22Rv1 (cell line): ENCODE results near the gene BECN2.

ENCODE experiments used
- ZFX ChIP-seq: fragments of 450-650 bp; IDR thresholded peaks from 2 replicates; pipeline ENCODE4 v1.6.1; 2017; ENCODE audit warnings: antibody characterized with exemption, borderline replicate concordance
- TF ChIP-seq, protein P1 (sequence below): fragments of 450-650 bp; IDR thresholded peaks from 2 replicates; pipeline ENCODE4 v1.5.1; 2017; ENCODE audit warnings: mild to moderate bottlenecking

DNA sequence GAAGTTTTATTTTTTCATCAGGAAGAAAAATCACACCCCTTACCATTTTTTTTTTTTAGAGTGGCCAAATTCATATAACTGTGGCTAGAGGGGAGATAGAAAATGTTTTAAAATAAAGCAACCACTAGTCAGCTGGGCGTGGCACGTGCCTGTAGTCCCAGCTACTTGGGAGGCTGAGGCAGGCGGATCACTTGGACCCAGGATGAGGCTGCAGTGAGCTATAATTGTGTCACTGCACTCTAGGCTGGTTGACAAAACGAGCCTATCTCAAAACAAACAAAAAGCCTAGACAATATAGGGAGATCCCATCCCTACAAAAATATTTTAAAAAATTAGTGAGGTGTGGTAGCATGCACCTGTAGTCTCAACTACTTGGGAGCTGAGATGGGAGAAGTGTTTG is 14.8 kb upstream of the BECN2 start:
- TF ChIP-seq, protein P1, sequence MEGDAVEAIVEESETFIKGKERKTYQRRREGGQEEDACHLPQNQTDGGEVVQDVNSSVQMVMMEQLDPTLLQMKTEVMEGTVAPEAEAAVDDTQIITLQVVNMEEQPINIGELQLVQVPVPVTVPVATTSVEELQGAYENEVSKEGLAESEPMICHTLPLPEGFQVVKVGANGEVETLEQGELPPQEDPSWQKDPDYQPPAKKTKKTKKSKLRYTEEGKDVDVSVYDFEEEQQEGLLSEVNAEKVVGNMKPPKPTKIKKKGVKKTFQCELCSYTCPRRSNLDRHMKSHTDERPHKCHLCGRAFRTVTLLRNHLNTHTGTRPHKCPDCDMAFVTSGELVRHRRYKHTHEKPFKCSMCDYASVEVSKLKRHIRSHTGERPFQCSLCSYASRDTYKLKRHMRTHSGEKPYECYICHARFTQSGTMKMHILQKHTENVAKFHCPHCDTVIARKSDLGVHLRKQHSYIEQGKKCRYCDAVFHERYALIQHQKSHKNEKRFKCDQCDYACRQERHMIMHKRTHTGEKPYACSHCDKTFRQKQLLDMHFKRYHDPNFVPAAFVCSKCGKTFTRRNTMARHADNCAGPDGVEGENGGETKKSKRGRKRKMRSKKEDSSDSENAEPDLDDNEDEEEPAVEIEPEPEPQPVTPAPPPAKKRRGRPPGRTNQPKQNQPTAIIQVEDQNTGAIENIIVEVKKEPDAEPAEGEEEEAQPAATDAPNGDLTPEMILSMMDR, result no peak
- TF ChIP-seq ZFX, result no peak
